Activated CD4-positive, alpha-beta T cell treated with anti-CD3 and anti-CD28 coated beads, Interleukin-2, amount 10 ng/mL, durations not matched to agents 24 days and 14 days (primary cell): Measurements from ENCODE around the gene ACADSB. TPM values are rescaled to one million over a fixed set of nuclear protein-coding genes. Genes with fewer than 3 reads are reported as not detected.

Experiments used
- DNase-seq: peaks from one replicate; pipeline ENCODE4 v3.0.0; 2022
- H3K27ac Mint-ChIP-seq: one replicate; pipeline ENCODE4 v1.8.0; 2022; ENCODE audit warnings: mild to moderate bottlenecking, mixed read lengths
- H3K27me3 Mint-ChIP-seq: one replicate; pipeline ENCODE4 v1.8.0; 2022; ENCODE audit warnings: mixed read lengths
- H3K36me3 Mint-ChIP-seq: one replicate; pipeline ENCODE4 v1.8.0; 2022; ENCODE audit warnings: low read depth, mild to moderate bottlenecking, mixed read lengths
- H3K4me1 Mint-ChIP-seq: one replicate; pipeline ENCODE4 v1.8.0; 2021; ENCODE audit warnings: mixed read lengths
- H3K4me3 Mint-ChIP-seq: one replicate; pipeline ENCODE4 v1.8.0; 2022; ENCODE audit warnings: mild to moderate bottlenecking, moderate library complexity, mixed read lengths
- H3K9me3 Mint-ChIP-seq: one replicate; pipeline ENCODE4 v1.8.0; 2021; ENCODE audit warnings: mixed read lengths
- intact Hi-C: fragments of 100-400 bp; cut with micrococcal nuclease; formaldehyde crosslinking; loops from one replicate; pipeline ENCODE4 v1.15.1; 2023
- total RNA-seq: library from RNA; stranded (reverse); gene quantifications from 2 replicates; pipeline ENCODE4 v1.2.3, GENCODE V29; 2022

ACADSB gene
- total RNA-seq, 1 donor from 2014 or later: 21.3 TPM

- Mint-ChIP-seq H3K4me3 (no peak overlapping the region), H3K27me3 (no peaks in the 10 kb centered on the region), H3K4me1 (peaks cover 4% of the 10 kb centered on the region), H3K36me3 (peaks cover 6% of the 10 kb centered on the region), H3K9me3 (no peaks in the 10 kb centered on the region), H3K27ac (no peak overlapping the region)
- DNase-seq: no peak
- intact Hi-C loops: no loop called here
These were observed 26.8 kb downstream of the ACADSB start for GRCh38 chr10:123035467-123036086.

GRCh38 chr10:123038782-123039631 is 30.2 kb downstream of the ACADSB start:
- intact Hi-C loops: no loop called here
- H3K9me3 Mint-ChIP-seq: no peaks in the 10 kb centered on the region
- H3K4me1 Mint-ChIP-seq: peaks cover 7% of the 10 kb centered on the region
- H3K4me3 Mint-ChIP-seq: no peak overlapping the region
- H3K27me3 Mint-ChIP-seq: no peaks in the 10 kb centered on the region
- no peak overlapping the region for H3K27ac Mint-ChIP-seq
- no peak for DNase-seq
- peaks cover 6% of the 10 kb centered on the region for H3K36me3 Mint-ChIP-seq

GRCh38 chr10:123039632-123039930 is 30.8 kb downstream of the ACADSB start:
- Mint-ChIP-seq H3K36me3 (peaks cover 4% of the 10 kb centered on the region), H3K9me3 (no peaks in the 10 kb centered on the region), H3K4me1 (peaks cover 7% of the 10 kb centered on the region), H3K4me3 (no peak overlapping the region), H3K27me3 (no peaks in the 10 kb centered on the region), H3K27ac (no peak overlapping the region)
- no peak for DNase-seq
- intact Hi-C loops: no loop called here

GRCh38 chr10:123042708-123043408 is 34.1 kb downstream of the ACADSB start:
- Mint-ChIP-seq H3K36me3 (no peaks in the 10 kb centered on the region), H3K27me3 (no peaks in the 10 kb centered on the region), H3K27ac (no peak overlapping the region), H3K4me3 (no peak overlapping the region), H3K9me3 (no peaks in the 10 kb centered on the region), H3K4me1 (peaks cover 7% of the 10 kb centered on the region)
- DNase-seq: no peak
- intact Hi-C loops: loop anchor here (1.0 to 2.0 kb wide), 2 partner anchors 90 to 516 kb away; no protein-coding TSS in a partner anchor

- Mint-ChIP-seq H3K4me3 (no peak overlapping the region), H3K27me3 (no peaks in the 10 kb centered on the region), H3K36me3 (peaks cover 1% of the 10 kb centered on the region), H3K27ac (no peak overlapping the region), H3K9me3 (no peaks in the 10 kb centered on the region), H3K4me1 (peaks cover 7% of the 10 kb centered on the region)
- intact Hi-C loops: loop anchor here (1.0 to 2.0 kb wide), 2 partner anchors 89 to 516 kb away; no protein-coding TSS in a partner anchor
- peak; percentile 83 for DNase-seq
These were observed 34.7 kb downstream of the ACADSB start for GRCh38 chr10:123043409-123043925.

- no peak for DNase-seq
- H3K4me1 Mint-ChIP-seq: peaks cover 4% of the 10 kb centered on the region
- no peaks in the 10 kb centered on the region for H3K9me3 Mint-ChIP-seq
- peaks cover 1% of the 10 kb centered on the region for H3K36me3 Mint-ChIP-seq
- H3K4me3 Mint-ChIP-seq: no peak overlapping the region
- H3K27ac Mint-ChIP-seq: no peak overlapping the region
- intact Hi-C loops: no loop called here
- H3K27me3 Mint-ChIP-seq: no peaks in the 10 kb centered on the region
These were observed 35.6 kb downstream of the ACADSB start for GRCh38 chr10:123044391-123044790.

GRCh38 chr10:123045961-123046731 is 37.3 kb downstream of the ACADSB start:
- no peak overlapping the region for H3K27ac Mint-ChIP-seq
- intact Hi-C loops: no loop called here
- H3K9me3 Mint-ChIP-seq: no peaks in the 10 kb centered on the region
- no peaks in the 10 kb centered on the region for H3K27me3 Mint-ChIP-seq
- H3K4me3 Mint-ChIP-seq: no peak overlapping the region
- peaks cover 1% of the 10 kb centered on the region for H3K36me3 Mint-ChIP-seq
- peaks cover 4% of the 10 kb centered on the region for H3K4me1 Mint-ChIP-seq
- DNase-seq: no peak

GRCh38 chr10:123057968-123058367 is 49.2 kb downstream of the ACADSB start:
- no peaks in the 10 kb centered on the region for H3K4me1 Mint-ChIP-seq
- intact Hi-C loops: no loop called here
- H3K36me3 Mint-ChIP-seq: peaks cover 3% of the 10 kb centered on the region
- no peak overlapping the region for H3K27ac Mint-ChIP-seq
- DNase-seq: no peak
- H3K4me3 Mint-ChIP-seq: no peak overlapping the region
- no peaks in the 10 kb centered on the region for H3K27me3 Mint-ChIP-seq
- H3K9me3 Mint-ChIP-seq: no peaks in the 10 kb centered on the region

- Mint-ChIP-seq H3K4me1 (no peaks in the 10 kb centered on the region), H3K4me3 (no peak overlapping the region), H3K27ac (no peak overlapping the region), H3K27me3 (peaks cover 2% of the 10 kb centered on the region), H3K36me3 (no peaks in the 10 kb centered on the region), H3K9me3 (no peaks in the 10 kb centered on the region)
- intact Hi-C loops: no loop called here
- DNase-seq: no peak
These were observed 53.1 kb downstream of the ACADSB start for GRCh38 chr10:123061865-123062264.

- H3K9me3 Mint-ChIP-seq: no peaks in the 10 kb centered on the region
- no peaks in the 10 kb centered on the region for H3K36me3 Mint-ChIP-seq
- peaks cover 2% of the 10 kb centered on the region for H3K27me3 Mint-ChIP-seq
- no peak overlapping the region for H3K27ac Mint-ChIP-seq
- intact Hi-C loops: no loop called here
- H3K4me1 Mint-ChIP-seq: no peaks in the 10 kb centered on the region
- no peak overlapping the region for H3K4me3 Mint-ChIP-seq
- no peak for DNase-seq
These were observed 53.9 kb downstream of the ACADSB start for GRCh38 chr10:123062726-123063125.

GRCh38 chr10:123068087-123068853 is 59.5 kb downstream of the ACADSB start:
- H3K27me3 Mint-ChIP-seq: peaks cover 8% of the 10 kb centered on the region
- no peaks in the 10 kb centered on the region for H3K36me3 Mint-ChIP-seq
- no peak for DNase-seq
- H3K4me1 Mint-ChIP-seq: no peaks in the 10 kb centered on the region
- no peak overlapping the region for H3K27ac Mint-ChIP-seq
- no peaks in the 10 kb centered on the region for H3K9me3 Mint-ChIP-seq
- no peak overlapping the region for H3K4me3 Mint-ChIP-seq
- intact Hi-C loops: no loop called here

- intact Hi-C loops: no loop called here
- H3K27me3 Mint-ChIP-seq: peaks cover 8% of the 10 kb centered on the region
These were observed 60.6 kb downstream of the ACADSB start for GRCh38 chr10:123069246-123069986.

More at GRCh38 chr10:123069246-123069986, 60.6 kb downstream of the ACADSB start:
- H3K4me3 Mint-ChIP-seq: no peak overlapping the region
- H3K36me3 Mint-ChIP-seq: no peaks in the 10 kb centered on the region
- H3K27ac Mint-ChIP-seq: no peak overlapping the region
- DNase-seq: no peak
- no peaks in the 10 kb centered on the region for H3K9me3 Mint-ChIP-seq
- H3K4me1 Mint-ChIP-seq: no peaks in the 10 kb centered on the region
